Measurements from ENCODE around the gene SNAP29.
A peak's percentile ranks its signal among the peaks of the same experiment; 100 is the strongest.

SNAP29 gene

GRCh38 chr22:20858615-20859416 is at the start of gene SNAP29, which contains the start of gene PI4KA:
SNAP29 (plus strand) TSS chr22:20859007; CDS start chr22:20859111, 104 bp downstream.
PI4KA (minus strand) TSS chr22:20858811; CDS start chr22:20858725, 86 bp downstream.
- in situ Hi-C loops (cut with MboI; ENCODE audit: low sequenced_read_pairs, unreplicated experiment): no loop called here
- no peak for TF ChIP-seq CTCF (IDR thresholded peaks at IDR 0.05; ENCODE audit: borderline replicate concordance, control extremely low read depth, extremely low read depth, insufficient read depth, missing control alignments)
- DNase-seq (ENCODE audit: low spot score): peak; percentile 99

GRCh38 chr22:20809538-20810185 is 49.1 kb upstream of the SNAP29 start:
- in situ Hi-C loops (cut with MboI; ENCODE audit: low sequenced_read_pairs, unreplicated experiment): loop anchor here (10.0 kb wide), 1 partner anchor 55 kb away; no protein-coding TSS in a partner anchor
- TF ChIP-seq CTCF (IDR thresholded peaks at IDR 0.05; ENCODE audit: borderline replicate concordance, control extremely low read depth, extremely low read depth, insufficient read depth, missing control alignments): no peak

GRCh38 chr22:20810645-20811044 is 48.2 kb upstream of the SNAP29 start:
- in situ Hi-C loops (cut with MboI; ENCODE audit: low sequenced_read_pairs, unreplicated experiment): loop anchor here (10.0 kb wide), 1 partner anchor 54 kb away; no protein-coding TSS in a partner anchor
- TF ChIP-seq CTCF (IDR thresholded peaks at IDR 0.05; ENCODE audit: borderline replicate concordance, control extremely low read depth, extremely low read depth, insufficient read depth, missing control alignments): no peak
- DNase-seq (ENCODE audit: low spot score): no peak

More at GRCh38 chr22:20809538-20810185, 49.1 kb upstream of the SNAP29 start:
- no peak for DNase-seq (ENCODE audit: low spot score)

GRCh38 chr22:20811171-20811570 is 47.6 kb upstream of the SNAP29 start:
- in situ Hi-C loops (cut with MboI; ENCODE audit: low sequenced_read_pairs, unreplicated experiment): loop anchor here (10.0 kb wide), 1 partner anchor 54 kb away; no protein-coding TSS in a partner anchor
- no peak for TF ChIP-seq CTCF (IDR thresholded peaks at IDR 0.05; ENCODE audit: borderline replicate concordance, control extremely low read depth, extremely low read depth, insufficient read depth, missing control alignments)
- no peak for DNase-seq (ENCODE audit: low spot score)

GRCh38 chr22:20811971-20812660 is 46.7 kb upstream of the SNAP29 start:
- DNase-seq (ENCODE audit: low spot score): no peak
- no peak for TF ChIP-seq CTCF (IDR thresholded peaks at IDR 0.05; ENCODE audit: borderline replicate concordance, control extremely low read depth, extremely low read depth, insufficient read depth, missing control alignments)
- in situ Hi-C loops (cut with MboI; ENCODE audit: low sequenced_read_pairs, unreplicated experiment): loop anchor here (10.0 kb wide), 1 partner anchor 53 kb away; no protein-coding TSS in a partner anchor

GRCh38 chr22:20813056-20813455 is 45.8 kb upstream of the SNAP29 start:
- no peak for TF ChIP-seq CTCF (IDR thresholded peaks at IDR 0.05; ENCODE audit: borderline replicate concordance, control extremely low read depth, extremely low read depth, insufficient read depth, missing control alignments)
- DNase-seq (ENCODE audit: low spot score): no peak
- in situ Hi-C loops (cut with MboI; ENCODE audit: low sequenced_read_pairs, unreplicated experiment): loop anchor here (10.0 kb wide), 1 partner anchor 52 kb away; no protein-coding TSS in a partner anchor
